ENCODE data around the gene TMEM272.

GRCh38 chr13:51772781-51773180 is 72.2 kb downstream of the TMEM272 start:
- TF ChIP-seq, protein P1, sequence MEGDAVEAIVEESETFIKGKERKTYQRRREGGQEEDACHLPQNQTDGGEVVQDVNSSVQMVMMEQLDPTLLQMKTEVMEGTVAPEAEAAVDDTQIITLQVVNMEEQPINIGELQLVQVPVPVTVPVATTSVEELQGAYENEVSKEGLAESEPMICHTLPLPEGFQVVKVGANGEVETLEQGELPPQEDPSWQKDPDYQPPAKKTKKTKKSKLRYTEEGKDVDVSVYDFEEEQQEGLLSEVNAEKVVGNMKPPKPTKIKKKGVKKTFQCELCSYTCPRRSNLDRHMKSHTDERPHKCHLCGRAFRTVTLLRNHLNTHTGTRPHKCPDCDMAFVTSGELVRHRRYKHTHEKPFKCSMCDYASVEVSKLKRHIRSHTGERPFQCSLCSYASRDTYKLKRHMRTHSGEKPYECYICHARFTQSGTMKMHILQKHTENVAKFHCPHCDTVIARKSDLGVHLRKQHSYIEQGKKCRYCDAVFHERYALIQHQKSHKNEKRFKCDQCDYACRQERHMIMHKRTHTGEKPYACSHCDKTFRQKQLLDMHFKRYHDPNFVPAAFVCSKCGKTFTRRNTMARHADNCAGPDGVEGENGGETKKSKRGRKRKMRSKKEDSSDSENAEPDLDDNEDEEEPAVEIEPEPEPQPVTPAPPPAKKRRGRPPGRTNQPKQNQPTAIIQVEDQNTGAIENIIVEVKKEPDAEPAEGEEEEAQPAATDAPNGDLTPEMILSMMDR (optimal IDR thresholded peaks at IDR 0.05 in 1 of 3, IDR thresholded peaks at IDR 0.05 in 1 of 3, conservative IDR thresholded peaks at IDR 0.05 in 1 of 3; ENCODE audit: extremely low read depth in 1 of 3, insufficient read depth in 2 of 3, low read length in 3 of 3): no peak
- TF ChIP-seq EZH2 (IDR thresholded peaks at IDR 0.05; ENCODE audit: low read length): no peak
